K562 (cell line): Measurements from ENCODE around the gene CLSTN1. TPM values are rescaled to one million over a fixed set of nuclear protein-coding genes. Genes with fewer than 3 reads are reported as not detected.

Experiments
- ATF4 ChIP-seq: fragments of 450-650 bp; formaldehyde crosslinking; IDR thresholded peaks from 2 replicates; pipeline ENCODE4 v1.4.0; 2022; ENCODE audit warnings: mild to moderate bottlenecking, moderate library complexity
- BCOR ChIP-seq: fragments of 450-650 bp; IDR thresholded peaks from 2 replicates; pipeline ENCODE4 v1.6.1; 2016
- BDP1 ChIP-seq: IDR thresholded peaks from 3 replicates; pipeline ENCODE4 v1.6.1; 2011; ENCODE audit not compliant: insufficient read length, insufficient read depth
- DACH1 ChIP-seq: fragments of 450-650 bp; IDR thresholded peaks from 2 replicates; pipeline ENCODE4 v1.6.1; 2018; ENCODE audit not compliant: partially characterized antibody
- HMG20B ChIP-seq: fragments of 250-450 bp; sonication (Bioruptor Pico); IDR thresholded peaks from 2 replicates; pipeline ENCODE4 v1.5.0; 2021; ENCODE audit warnings: mild to moderate bottlenecking
- HMGN3 ChIP-seq: IDR thresholded peaks from 2 replicates; pipeline ENCODE4 v1.6.1; 2011; ENCODE audit warnings: borderline replicate concordance, low read depth, mild to moderate bottlenecking, mixed read lengths, low read length; ENCODE audit not compliant: insufficient read length; ENCODE audit errors: extremely low read depth
- IFI16 ChIP-seq: fragments of 250-450 bp; sonication (Bioruptor Pico); IDR thresholded peaks from 2 replicates; pipeline ENCODE4 v2.1.2; 2022; ENCODE audit warnings: mild to moderate bottlenecking, inconsistent platforms
- KAT8 ChIP-seq: fragments of 450-650 bp; IDR thresholded peaks from 2 replicates; pipeline ENCODE4 v1.6.1; 2016; ENCODE audit warnings: low read depth, mild to moderate bottlenecking
- KDM1A ChIP-seq, 2 experiments: fragments of 450-650 bp; IDR thresholded peaks; 2 replicates each; pipeline ENCODE4 v1.6.1; 2016; ENCODE audit warnings: mild to moderate bottlenecking in 2 of 2
- LCOR ChIP-seq: sonication (generic); formaldehyde crosslinking; IDR thresholded peaks from 2 replicates; pipeline ENCODE4 v1.8.0; 2022; ENCODE audit warnings: mild to moderate bottlenecking, missing genetic modification reagents
- PTBP1 ChIP-seq: fragments of 200-400 bp; formaldehyde crosslinking; IDR thresholded peaks from 2 replicates; pipeline ENCODE4 v1.6.1; 2017; ENCODE audit warnings: low read depth, low read length
- RBBP5 ChIP-seq: fragments of 200-600 bp; sonication (generic); IDR thresholded peaks from 2 replicates; pipeline ENCODE4 v1.6.1; 2012; ENCODE audit warnings: borderline replicate concordance, mild to moderate bottlenecking, low read length, control low read depth, inconsistent platforms; ENCODE audit not compliant: insufficient read depth, poor library complexity, severe bottlenecking
- RBM25 ChIP-seq: fragments of 200-400 bp; formaldehyde crosslinking; IDR thresholded peaks from 2 replicates; pipeline ENCODE4 v1.6.1; 2018; ENCODE audit warnings: low read length, low read depth, moderate library complexity; ENCODE audit not compliant: severe bottlenecking
- SUPT5H ChIP-seq: fragments of 450-650 bp; IDR thresholded peaks from 2 replicates; pipeline ENCODE4 v1.6.1; 2016
- ZNF217 ChIP-seq: sonication (generic); formaldehyde crosslinking; IDR thresholded peaks from 2 replicates; pipeline ENCODE4 v1.8.0; 2022; ENCODE audit warnings: mild to moderate bottlenecking, missing genetic modification reagents
- ZNF551 ChIP-seq: fragments of 250-450 bp; sonication (Bioruptor Pico); IDR thresholded peaks from 2 replicates; pipeline ENCODE4 v1.5.0; 2021; ENCODE audit warnings: mild to moderate bottlenecking, moderate library complexity
- polyA plus RNA-seq, 8 experiments: library from polyadenylated mRNA; depleted of rRNA in 4 of 8; stranded (reverse) in 5 of 8; unstranded in 3 of 8; fragments of >200 nt; fragmentation: Nextera tagmentation in 2 of 8; fragmentation: Illumina TruSeq in 1 of 8; extraction: Ambion mirVana in 2 of 8; extraction: Trizol in 1 of 8; gene quantifications; 2 replicates each; pipeline versions ENCODE4 v1.2.1 to v1.2.3, GENCODE V29; 2011 to 2014; ENCODE audit warnings: inconsistent platforms in 1 of 8, missing spikeins in 1 of 8
- total RNA-seq, 7 experiments: library from RNA; depleted of rRNA in 6 of 7; stranded (reverse); fragments of >200 nt in 6 of 7; fragmentation: Illumina TruSeq in 2 of 7; extraction: Trizol in 2 of 7; gene quantifications; 2 replicates each; pipeline versions ENCODE4 v1.2.1 to v1.2.3, GENCODE V29; 2011 to 2021; ENCODE audit warnings: low replicate concordance in 1 of 7
- TF ChIP-seq, protein P1 (sequence below), 2 experiments: fragments of 150-350 bp in 1 of 2; IDR thresholded peaks; 2 replicates each; pipeline ENCODE4 v1.6.1; 2012 to 2016; ENCODE audit warnings: low read depth in 2 of 2, low read length in 2 of 2, mild to moderate bottlenecking in 1 of 2, moderate library complexity in 1 of 2

Gene CLSTN1
- total and polyA plus RNA-seq, 9 of the 15 experiments (the other 6 are each of a cell fraction or from before 2014, with no cell fraction given) = 1.1 to 32.5 (median 13.3) TPM

DNA sequence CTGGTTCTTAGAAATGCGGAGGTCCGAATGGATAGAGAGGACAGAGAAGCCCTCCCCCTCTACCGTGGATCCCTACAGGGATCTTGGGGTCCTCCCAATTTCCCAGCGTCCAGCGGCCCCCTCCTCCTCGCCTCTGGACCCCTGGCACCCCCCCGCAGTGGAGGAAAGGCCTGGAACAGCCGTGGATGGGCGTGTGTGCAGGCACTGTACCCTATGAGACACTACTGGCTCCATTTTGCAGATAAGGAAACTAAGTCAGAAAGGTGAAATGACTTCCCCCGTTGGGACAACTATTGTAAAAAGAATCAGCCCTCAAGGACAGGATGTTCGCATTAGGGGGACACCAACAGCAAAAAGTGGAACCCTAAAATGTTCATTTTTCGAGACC, 931 bp upstream of the CLSTN1 start (continued):
- no peak for TF ChIP-seq KAT8
- TF ChIP-seq ATF4 = no peak
- no peak for TF ChIP-seq HMG20B (CRISPR knock-in tag)
- TF ChIP-seq SUPT5H = no peak
- TF ChIP-seq KDM1A (IDR thresholded peaks at IDR 0.05) = 0 out of 4 replicates have a peak, but pooled peaks of 1 of the 2 experiments have one; percentile 45
- no peak for TF ChIP-seq IFI16 (CRISPR knock-in tag)
- TF ChIP-seq RBM25 = peak; percentile 67
- TF ChIP-seq, protein P1, sequence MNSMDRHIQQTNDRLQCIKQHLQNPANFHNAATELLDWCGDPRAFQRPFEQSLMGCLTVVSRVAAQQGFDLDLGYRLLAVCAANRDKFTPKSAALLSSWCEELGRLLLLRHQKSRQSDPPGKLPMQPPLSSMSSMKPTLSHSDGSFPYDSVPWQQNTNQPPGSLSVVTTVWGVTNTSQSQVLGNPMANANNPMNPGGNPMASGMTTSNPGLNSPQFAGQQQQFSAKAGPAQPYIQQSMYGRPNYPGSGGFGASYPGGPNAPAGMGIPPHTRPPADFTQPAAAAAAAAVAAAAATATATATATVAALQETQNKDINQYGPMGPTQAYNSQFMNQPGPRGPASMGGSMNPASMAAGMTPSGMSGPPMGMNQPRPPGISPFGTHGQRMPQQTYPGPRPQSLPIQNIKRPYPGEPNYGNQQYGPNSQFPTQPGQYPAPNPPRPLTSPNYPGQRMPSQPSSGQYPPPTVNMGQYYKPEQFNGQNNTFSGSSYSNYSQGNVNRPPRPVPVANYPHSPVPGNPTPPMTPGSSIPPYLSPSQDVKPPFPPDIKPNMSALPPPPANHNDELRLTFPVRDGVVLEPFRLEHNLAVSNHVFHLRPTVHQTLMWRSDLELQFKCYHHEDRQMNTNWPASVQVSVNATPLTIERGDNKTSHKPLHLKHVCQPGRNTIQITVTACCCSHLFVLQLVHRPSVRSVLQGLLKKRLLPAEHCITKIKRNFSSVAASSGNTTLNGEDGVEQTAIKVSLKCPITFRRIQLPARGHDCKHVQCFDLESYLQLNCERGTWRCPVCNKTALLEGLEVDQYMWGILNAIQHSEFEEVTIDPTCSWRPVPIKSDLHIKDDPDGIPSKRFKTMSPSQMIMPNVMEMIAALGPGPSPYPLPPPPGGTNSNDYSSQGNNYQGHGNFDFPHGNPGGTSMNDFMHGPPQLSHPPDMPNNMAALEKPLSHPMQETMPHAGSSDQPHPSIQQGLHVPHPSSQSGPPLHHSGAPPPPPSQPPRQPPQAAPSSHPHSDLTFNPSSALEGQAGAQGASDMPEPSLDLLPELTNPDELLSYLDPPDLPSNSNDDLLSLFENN (IDR thresholded peaks at IDR 0.05; ENCODE audit: low read depth in 2 of 2, low read length in 2 of 2) = no peak
- no peak for TF ChIP-seq DACH1
- TF ChIP-seq BDP1 = no peak
- TF ChIP-seq ZNF551 = no peak
- TF ChIP-seq RBBP5 = peak; percentile 9
- TF ChIP-seq HMGN3 = no peak
- no peak for TF ChIP-seq ZNF217 (CRISPR knock-in tag)
- peak; percentile 27; the same call in 1 of the 2 replicates for TF ChIP-seq LCOR (CRISPR knock-in tag)
- peak; percentile 67 for TF ChIP-seq BCOR
- no peak for TF ChIP-seq PTBP1
